Ovary (tissue), 9 donors: Measurements from ENCODE around the gene DISC1. TPM values are rescaled to one million over a fixed set of nuclear protein-coding genes. Genes with fewer than 3 reads are reported as not detected.

Experiments used
- DNase-seq, 5 donors: peaks; one replicate each; pipeline ENCODE4 v3.0.0-alpha.2; 2019 to 2020
- H3K27ac ChIP-seq, 2 donors: fragments of 200-600 bp; one replicate each; pipeline versions ENCODE4 v1.5.1 to v1.8.0; 2019 to 2022
- H3K27me3 ChIP-seq: fragments of 200-600 bp; one replicate; pipeline ENCODE4 v1.8.0; 2022
- H3K36me3 ChIP-seq: fragments of 200-600 bp; sonication (generic); one replicate; pipeline ENCODE4 v1.5.1; 2019
- H3K4me1 ChIP-seq: one replicate; pipeline ENCODE4 v1.8.1; 2013; ENCODE audit warnings: mild to moderate bottlenecking, moderate library complexity; ENCODE audit not compliant: insufficient read depth
- H3K4me3 ChIP-seq: fragments of 200-600 bp; sonication (generic); one replicate; pipeline ENCODE4 v1.5.1; 2017
- H3K9me3 ChIP-seq, 2 donors: fragments of 200-600 bp in 1 of 2; sonication (generic) in 1 of 2; one replicate each; pipeline versions ENCODE4 v1.5.1 to v1.8.1; 2013 to 2019; ENCODE audit warnings: mild to moderate bottlenecking in 1 of 2, moderate library complexity in 1 of 2
- EP300 ChIP-seq: sonication (generic); formaldehyde crosslinking; IDR thresholded peaks from one replicate; pipeline ENCODE4 v1.6.1; 2017; ENCODE audit warnings: antibody characterized with exemption
- POLR2A ChIP-seq: fragments of 450-650 bp; IDR thresholded peaks from one replicate; pipeline ENCODE4 v1.6.1; 2017; ENCODE audit warnings: antibody characterized with exemption, mild to moderate bottlenecking, moderate library complexity
- WGBS, 3 donors: extraction: QIAGEN DNeasy Blood & Tissue Kit in 1 of 3; methylation state at CpG; one replicate each; pipeline versions ENCODE4 v1.1.5 to v1.1.7; 2013 to 2017; 5-methylcytosine and 5-hydroxymethylcytosine counted together
- intact Hi-C, 4 donors: fragments of 100-400 bp; cut with DNase I; formaldehyde crosslinking; loops; one replicate each; pipeline versions ENCODE4 v1.11.0 to v1.15.1; 2022 to 2023
- polyA plus RNA-seq, 2 donors: library from polyadenylated mRNA; stranded (reverse); fragments of 200-250 nt in 1 of 2; fragments of 350-450 nt in 1 of 2; fragmentation: Illumina TruSeq in 1 of 2; extraction: RNeasy Lipid Tissue Mini Kit (QIAGEN cat#74804) in 1 of 2; gene quantifications; one replicate each; pipeline ENCODE4 v1.2.3, GENCODE V29; 2013 to 2014
- total RNA-seq, 7 donors: library from RNA; depleted of rRNA in 2 of 7; stranded (reverse); fragments of >200 nt in 2 of 7; fragmentation: NEBNext Ultra II Directional in 3 of 7; extraction: Animal tissue kit (Norgen Biotek cat#: 25700) in 3 of 7; gene quantifications; one replicate each; pipeline versions ENCODE4 v1.1.0 to v1.2.4, GENCODE V29; 2016 to 2023
- TF ChIP-seq, protein P1 (sequence below), 3 donors: fragments of 450-650 bp in 2 of 3; fragments of 200-600 bp in 1 of 3; IDR thresholded peaks; one replicate each; pipeline versions ENCODE4 v1.5.1 to v1.8.0; 2016 to 2022; ENCODE audit warnings: antibody characterized with exemption in 3 of 3, mild to moderate bottlenecking in 1 of 3
- donor health status: DM: no; HTN: no; CAD: no; lungs with moderate emphysema.
- donor health status: DM: no; HTN: no; CAD: no.
- donor health status: Bipolar disorder and iron deficiency.
- donor health status: DM: yes; HTN: yes; CAD: no.
- donor health status: DM: no; HTN: no; CAD: no.
- donor health status: DM: yes; HTN: yes; CAD: no.

Gene DISC1
- total and polyA plus RNA-seq, 9 donors, result 3.0 to 24.3 (median 13.0) TPM

DNA sequence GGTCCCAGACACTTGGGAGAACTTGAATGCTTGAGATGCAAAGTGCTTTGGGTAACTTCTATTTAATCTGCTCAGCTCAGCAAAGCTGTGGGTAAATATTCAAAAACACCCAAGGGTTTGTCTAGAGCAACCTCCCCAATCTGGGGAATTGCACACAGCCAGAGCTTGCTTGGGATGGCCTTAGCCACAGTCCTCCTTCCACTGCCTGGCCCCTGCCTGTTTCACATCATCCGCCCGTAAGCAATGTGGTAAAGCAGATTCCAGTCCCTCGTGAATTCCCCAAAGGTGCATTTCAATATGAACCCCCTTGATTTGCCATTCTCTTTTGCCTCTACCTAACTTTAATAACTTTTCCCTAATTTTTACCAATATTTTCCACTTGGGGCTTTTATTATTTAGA is 418.1 kb downstream of the DISC1 start:
- no peaks in the 10 kb centered on the region for H3K36me3 ChIP-seq
- no peak overlapping the region for H3K27ac ChIP-seq
- no peaks in the 10 kb centered on the region for H3K9me3 ChIP-seq
- no peaks in the 10 kb centered on the region for H3K4me1 ChIP-seq
- H3K27me3 ChIP-seq, result no peaks in the 10 kb centered on the region
- TF ChIP-seq, protein P1, sequence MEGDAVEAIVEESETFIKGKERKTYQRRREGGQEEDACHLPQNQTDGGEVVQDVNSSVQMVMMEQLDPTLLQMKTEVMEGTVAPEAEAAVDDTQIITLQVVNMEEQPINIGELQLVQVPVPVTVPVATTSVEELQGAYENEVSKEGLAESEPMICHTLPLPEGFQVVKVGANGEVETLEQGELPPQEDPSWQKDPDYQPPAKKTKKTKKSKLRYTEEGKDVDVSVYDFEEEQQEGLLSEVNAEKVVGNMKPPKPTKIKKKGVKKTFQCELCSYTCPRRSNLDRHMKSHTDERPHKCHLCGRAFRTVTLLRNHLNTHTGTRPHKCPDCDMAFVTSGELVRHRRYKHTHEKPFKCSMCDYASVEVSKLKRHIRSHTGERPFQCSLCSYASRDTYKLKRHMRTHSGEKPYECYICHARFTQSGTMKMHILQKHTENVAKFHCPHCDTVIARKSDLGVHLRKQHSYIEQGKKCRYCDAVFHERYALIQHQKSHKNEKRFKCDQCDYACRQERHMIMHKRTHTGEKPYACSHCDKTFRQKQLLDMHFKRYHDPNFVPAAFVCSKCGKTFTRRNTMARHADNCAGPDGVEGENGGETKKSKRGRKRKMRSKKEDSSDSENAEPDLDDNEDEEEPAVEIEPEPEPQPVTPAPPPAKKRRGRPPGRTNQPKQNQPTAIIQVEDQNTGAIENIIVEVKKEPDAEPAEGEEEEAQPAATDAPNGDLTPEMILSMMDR (IDR thresholded peaks at IDR 0.05), result no peak
- TF ChIP-seq POLR2A (no peak), EP300 (no peak)
- no peak overlapping the region for H3K4me3 ChIP-seq
- 95 to 97% (median 95%) methylated on average over 3 of the region's 3 CpGs for WGBS, 3 donors
- DNase-seq, result no peak
- intact Hi-C loops, result no loop called here

DNA sequence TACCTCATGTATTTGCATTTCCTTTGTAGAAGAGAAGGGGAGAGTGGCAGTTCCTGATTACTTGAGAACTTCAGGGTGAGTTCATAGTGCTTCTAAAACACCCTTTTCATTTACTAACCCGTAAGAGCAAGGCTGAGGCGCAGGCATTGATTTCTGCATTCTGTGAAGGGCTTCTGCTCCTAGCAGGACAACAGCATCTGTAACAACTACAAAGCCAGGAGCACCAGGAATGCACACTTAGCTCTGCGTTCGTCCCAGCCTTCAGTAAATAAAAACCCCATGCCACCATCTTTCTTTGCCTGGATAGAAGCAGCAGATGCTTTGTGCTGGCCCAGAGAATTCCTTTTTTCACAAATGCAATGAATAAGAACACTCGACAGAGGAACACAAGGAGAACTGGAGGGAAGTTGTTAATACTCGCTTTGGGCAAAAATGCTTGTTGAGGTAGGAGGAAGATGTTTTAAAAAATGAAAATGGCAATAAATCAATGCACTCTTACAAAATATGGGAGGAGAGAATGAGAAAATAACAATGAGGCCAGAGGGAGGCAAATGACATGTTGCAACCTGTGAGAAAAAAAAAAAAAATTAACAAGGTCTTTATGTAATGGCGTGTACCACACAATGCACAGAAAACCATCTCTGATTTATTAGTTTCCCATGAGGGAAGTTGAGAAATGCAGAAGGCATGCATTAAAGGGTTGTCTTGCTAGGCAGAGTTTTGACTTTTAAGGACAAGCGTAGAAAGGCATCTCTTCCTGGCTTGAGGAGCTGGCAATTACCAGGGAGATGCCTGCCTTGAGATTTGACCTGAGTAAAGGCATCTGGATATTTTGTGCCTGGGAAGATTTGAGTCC is 418.8 kb downstream of the DISC1 start:
- Histone ChIP-seq H3K36me3 (no peaks in the 10 kb centered on the region), H3K9me3 (no peaks in the 10 kb centered on the region), H3K27ac (no peak overlapping the region), H3K4me3 (no peak overlapping the region), H3K4me1 (no peaks in the 10 kb centered on the region), H3K27me3 (no peaks in the 10 kb centered on the region)
- DNase-seq, result no peak
- WGBS, 3 donors, result 80 to 89% (median 86%) methylated on average over 8 of the region's 8 CpGs
- intact Hi-C loops, result no loop called here
- no peak for TF ChIP-seq EP300
- no peak for TF ChIP-seq POLR2A
- TF ChIP-seq, protein P1 (IDR thresholded peaks at IDR 0.05), result no peak

DNA sequence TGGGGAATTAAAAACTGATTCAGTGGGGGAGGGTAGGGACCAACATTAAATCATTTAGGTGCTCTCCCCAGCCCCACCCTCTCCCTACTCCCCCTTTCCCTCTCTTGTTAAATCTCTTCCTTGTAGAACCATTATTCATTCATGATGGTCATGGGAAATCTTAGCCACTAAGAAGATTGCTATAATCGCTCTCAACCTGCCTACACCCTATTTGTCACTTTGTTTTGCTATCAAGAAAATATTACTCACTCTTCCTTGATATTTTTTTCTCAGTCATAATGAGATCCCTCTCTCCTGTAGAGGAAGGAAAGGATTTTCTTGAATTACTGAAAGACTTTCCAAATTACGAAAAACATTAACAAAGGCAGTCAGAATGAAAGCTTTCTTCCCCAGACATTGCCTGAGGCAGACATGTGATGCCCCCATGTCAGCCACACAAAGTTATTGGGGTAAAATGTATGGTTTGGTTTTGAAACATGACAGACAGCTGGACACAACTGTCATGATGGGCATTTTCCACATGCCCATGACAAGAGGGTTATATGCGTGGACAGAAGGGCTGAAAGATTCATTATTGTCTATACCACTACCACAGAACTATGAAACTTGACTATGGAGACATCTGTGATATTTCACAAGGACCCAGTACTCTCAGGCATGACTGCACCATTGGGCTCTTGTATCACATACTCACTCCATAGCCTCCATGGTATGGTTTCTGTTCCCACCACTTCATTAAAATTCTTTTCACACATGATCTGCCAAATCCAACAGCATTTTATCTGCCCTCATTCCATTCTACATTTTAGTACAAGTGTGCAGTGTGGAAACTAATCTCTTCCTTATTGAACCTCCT is 420.1 kb downstream of the DISC1 start:
- Histone ChIP-seq H3K9me3 (no peaks in the 10 kb centered on the region), H3K4me3 (no peak overlapping the region), H3K36me3 (no peaks in the 10 kb centered on the region), H3K27ac (no peak overlapping the region), H3K27me3 (no peaks in the 10 kb centered on the region), H3K4me1 (no peaks in the 10 kb centered on the region)
- intact Hi-C loops, result no loop called here
- no peak for DNase-seq
- TF ChIP-seq, protein P1 (IDR thresholded peaks at IDR 0.05), result no peak
- TF ChIP-seq EP300 (no peak), POLR2A (no peak)
- 83 to 91% (median 87%) methylated on average over 3 of the region's 3 CpGs for WGBS, 3 donors

DNA sequence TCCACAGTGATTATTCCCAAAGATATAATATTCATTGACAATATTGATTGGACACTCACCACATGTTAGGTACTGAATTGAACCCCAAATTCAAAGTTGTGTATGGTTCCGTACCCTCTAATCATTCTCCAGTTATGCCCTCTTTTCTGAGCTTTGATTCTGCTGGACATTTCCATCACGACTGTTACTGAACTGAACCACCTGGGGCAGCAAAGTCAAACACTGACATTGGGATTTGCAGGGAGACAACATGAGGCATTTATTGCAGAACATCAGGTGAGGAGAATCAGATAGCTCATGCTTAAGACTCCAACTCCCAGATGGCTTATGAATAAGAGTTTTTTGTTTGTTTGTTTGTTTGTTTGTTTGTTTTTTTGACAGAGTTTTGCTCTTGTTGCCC is 420.9 kb downstream of the DISC1 start:
- H3K27me3 ChIP-seq, result no peaks in the 10 kb centered on the region
- 90 to 93% (median 92%) methylated on average over 2 of the region's 2 CpGs for WGBS, 3 donors
- H3K27ac ChIP-seq, result no peak overlapping the region
- no peaks in the 10 kb centered on the region for H3K9me3 ChIP-seq
- intact Hi-C loops, result no loop called here
- DNase-seq, result no peak
- TF ChIP-seq POLR2A (no peak), EP300 (no peak)
- TF ChIP-seq, protein P1 (IDR thresholded peaks at IDR 0.05), result no peak
- H3K36me3 ChIP-seq, result no peaks in the 10 kb centered on the region
- H3K4me1 ChIP-seq, result no peaks in the 10 kb centered on the region
- no peak overlapping the region for H3K4me3 ChIP-seq
